HG03432 (cell line): Measurements from ENCODE around the gene IRF8.
"Not testable (repeated sequence)": the region's sequence is repeated elsewhere in the genome, so short reads cannot be mapped to it uniquely, and the experiment has no call there.

Source experiments
- ATAC-seq: cut with Tn5 transposase; IDR thresholded peaks from one replicate; pipeline ENCODE4 v1.9.1; 2021; ENCODE audit warnings: mild to moderate bottlenecking, moderate library complexity; ENCODE audit not compliant: unreplicated experiment

The IRF8 gene, protein sequence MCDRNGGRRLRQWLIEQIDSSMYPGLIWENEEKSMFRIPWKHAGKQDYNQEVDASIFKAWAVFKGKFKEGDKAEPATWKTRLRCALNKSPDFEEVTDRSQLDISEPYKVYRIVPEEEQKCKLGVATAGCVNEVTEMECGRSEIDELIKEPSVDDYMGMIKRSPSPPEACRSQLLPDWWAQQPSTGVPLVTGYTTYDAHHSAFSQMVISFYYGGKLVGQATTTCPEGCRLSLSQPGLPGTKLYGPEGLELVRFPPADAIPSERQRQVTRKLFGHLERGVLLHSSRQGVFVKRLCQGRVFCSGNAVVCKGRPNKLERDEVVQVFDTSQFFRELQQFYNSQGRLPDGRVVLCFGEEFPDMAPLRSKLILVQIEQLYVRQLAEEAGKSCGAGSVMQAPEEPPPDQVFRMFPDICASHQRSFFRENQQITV

DNA sequence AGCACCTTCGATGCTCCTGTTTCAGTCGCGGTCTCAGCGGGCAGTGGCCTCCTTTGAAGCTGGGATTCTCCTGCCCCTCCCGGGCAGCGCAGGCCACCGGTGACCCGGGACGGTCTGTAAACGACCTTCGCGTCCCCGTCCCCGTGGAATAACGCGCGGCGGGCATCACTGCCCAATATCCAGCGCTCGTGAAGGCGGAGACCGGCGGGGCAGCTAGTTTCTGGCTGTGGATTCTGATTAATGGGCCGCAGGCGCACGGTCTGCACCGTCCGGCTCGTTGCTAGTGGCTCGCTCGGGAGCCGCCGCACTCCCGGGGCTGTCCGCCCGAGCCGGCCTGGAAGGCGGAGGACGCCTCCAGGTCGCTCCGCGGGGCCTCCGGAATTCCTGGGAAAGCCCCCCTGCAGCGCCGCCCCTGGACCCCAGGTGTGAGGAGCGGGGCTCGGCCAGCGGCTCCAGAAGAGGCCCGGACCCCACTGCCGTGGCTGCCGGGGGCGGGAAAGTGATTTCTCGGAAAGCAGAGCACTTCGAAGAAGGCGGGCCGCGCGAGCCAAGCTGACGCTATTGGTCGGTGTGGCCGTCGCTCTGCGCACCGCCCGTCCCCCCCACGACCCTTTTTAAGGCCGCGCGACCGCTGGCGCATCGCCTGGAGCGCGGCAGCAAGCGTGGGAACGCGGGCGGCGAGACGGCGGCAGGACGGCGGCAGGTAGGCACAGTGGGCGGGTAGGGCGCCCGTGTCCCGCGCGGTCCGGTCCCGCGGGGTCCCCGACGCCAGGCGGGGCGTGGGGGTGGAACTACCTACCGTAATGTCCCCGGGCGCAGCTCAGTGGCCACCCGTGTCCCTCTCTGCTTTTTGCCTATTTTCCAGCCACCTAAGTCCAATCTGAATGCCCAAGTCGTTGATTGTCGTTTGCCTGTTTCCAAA lies at the start of gene IRF8:
Gene IRF8 (plus strand): TSS at position 642 of the 922 bp plus-strand sequence. CDS start 3,854 bp downstream, outside the sequence.
- ATAC-seq: peak; percentile 61

DNA sequence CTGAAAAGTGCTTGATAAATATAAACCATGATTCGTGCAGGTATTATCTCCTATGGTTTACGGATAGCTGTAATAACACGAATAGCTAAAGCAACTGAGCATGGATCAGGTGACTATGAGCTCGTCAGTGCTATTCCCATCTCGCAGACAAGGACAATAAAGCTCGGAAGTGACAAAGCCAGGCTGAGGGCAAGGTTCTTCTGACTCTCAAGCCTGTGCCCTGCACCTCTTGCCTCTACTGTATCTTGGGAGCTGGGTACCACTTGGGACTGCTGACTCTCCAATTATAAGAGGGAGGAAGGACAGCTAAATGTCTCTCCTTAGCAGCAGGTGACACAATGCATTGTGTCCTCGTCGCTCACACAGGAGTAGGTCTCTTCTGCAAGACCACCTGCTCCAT lies 49.6 kb upstream of the IRF8 start:
- ATAC-seq: no peak

DNA sequence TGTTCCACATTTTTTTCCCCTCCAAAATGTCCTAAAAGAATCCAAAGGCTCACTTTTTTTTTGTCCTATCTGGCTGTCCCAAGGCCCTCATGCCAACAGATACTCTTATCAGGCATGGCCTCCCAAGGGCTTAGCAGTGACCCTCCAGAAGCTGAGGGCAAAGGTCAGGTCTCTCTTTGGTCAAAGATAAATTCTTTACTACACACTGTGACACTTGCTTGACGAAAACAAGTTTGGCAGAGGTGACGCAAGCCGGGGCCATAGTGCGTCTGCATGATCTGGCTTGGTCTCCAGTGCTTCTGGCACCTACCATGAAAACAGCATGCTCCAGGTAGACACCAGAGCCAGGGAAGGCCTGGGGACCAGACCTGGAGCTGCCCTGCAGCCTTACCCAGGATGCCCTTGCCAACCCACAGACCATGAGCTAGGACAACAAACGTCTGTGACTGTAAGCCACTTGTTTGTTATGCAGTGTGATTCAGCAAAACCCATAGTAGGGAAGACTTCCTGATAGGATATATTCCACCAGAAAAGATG lies 48.5 kb upstream of the IRF8 start:
- no peak for ATAC-seq

DNA sequence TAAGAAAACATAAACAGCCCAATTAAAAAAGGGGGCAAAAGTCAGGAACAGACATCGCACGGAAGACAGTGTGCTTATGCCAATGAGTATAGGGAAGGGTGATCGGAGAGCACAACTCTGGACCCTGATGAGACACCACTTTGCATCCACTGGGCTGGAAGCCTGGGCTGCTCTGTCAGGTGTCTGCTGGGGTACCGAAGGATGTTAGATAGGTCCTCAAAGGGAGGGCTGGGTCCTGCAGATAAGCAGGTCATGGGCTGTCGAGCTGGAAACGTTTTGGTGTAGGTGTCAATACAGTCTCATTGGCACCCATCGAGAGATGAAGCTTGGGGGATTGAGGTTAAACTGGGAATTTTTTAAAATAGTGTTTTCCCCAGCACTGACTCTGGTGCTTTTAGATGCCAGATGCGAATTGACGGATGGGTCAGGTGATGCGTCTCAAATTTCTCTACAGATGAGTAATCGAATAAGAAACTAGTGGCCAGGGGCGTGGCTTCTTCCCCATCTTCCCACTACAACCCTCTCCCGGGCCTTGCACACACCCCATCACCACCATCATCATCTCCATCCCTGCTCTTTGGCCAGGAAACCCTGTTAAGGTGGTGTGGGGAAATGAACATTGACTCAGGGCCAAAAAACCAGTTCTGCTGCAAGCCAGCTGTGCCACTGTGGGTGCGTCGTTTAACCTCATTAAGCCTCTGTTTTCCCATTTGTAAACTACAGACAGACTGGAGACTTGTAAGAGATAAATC lies 47.8 kb upstream of the IRF8 start:
- ATAC-seq: no peak

DNA sequence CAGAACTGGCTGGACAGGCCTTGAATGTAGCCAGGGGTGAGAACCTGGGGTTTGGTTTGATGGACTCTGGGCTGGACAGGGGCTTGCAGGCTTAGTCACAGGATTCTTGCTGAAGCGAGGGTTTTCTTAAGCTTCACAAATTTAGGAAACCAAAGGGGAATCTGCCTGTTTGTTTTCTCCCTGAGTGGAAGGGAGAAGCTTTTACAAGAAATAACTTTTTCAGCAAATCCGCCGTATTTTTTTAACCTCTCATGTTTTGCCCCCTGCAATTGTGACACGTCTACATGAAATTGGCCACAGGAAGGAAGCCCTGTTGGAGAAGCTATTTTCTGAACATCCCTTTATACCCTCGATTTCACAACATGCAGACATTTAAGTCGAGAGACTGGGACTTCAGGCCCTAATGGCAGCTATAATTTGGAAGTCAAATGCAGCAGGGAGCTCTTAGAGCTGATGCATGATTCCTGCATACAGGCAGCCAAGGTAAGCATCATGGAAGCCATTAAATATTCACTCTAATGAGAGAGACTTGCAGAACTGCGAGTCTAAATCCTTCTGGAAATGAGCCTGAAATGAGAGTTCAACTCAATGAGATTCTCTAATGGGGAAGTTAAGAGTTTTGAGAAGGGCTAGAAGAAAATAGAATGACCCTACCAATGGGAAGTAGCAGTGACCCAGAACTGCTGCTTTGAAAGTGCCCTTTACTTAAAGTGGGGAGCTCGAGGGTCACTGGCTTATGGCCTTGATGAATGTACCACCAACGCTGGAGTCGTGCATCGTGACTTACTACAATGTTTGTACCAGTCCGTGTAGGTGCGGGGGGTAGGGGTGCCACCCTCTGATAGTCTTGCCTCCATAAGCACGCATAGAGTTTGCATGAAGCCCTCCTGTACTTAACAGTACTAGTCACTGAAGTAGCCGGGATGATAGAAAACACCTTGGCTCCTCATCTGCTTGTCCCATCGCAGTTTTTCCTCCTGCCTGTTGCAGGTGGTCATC lies 45.1 kb upstream of the IRF8 start:
- ATAC-seq: no peak

DNA sequence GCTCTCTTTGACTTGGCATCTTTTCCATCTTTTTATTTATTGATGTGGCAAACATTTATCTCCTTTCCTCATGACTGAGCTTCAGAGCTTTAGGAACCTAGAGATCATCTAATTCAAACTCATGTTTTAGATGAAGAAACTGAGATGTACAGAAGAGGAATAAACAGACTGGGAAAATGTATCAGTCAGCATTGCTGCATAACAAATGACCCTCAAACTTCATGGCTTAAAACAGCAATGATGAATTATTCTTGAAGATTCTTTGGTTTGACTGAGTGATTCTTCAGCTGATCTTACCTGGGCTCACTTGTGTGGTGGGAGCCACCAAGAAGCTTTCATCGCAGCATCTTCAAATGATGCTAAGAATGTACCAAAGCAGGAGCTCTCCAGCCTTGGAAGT lies 44.0 kb upstream of the IRF8 start:
- ATAC-seq: no peak

DNA sequence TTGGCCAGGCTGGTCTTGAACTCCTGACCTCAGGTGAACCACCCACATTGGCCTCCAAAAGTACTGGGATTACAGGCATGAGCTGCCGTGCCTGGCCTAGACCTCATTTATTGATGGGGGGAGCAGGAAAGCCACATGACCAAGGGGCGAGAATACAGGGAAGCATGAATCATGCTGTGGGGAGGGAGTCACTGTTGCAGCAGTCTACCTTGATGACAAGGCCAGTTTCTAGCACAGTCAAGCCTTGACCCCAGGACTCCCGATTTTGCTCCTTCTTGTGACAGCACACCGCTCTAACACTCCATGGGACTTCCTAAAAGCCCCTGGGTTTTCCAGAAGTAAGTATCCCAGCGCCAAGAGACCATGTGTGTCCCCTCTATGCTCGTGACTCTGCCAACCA lies 42.9 kb upstream of the IRF8 start:
- no peak for ATAC-seq

DNA sequence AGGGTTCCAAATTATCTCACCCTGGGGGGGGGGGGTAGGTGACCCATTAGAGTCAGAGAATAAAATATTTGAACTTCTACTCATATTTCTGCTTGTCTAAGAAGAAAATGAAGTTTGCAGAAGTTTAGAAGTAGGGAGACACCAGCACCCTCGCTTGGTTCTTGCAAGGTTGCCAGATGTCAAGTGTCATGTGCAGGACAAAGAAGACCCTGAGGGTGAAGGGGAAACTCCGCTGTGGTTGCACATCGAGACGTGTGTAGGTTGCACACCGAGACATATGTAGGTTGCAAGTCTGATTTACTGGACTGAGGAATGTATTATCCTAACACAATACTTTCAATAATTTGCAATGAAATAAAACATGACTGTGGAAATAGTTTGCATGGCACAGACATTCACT lies 42.4 kb upstream of the IRF8 start:
- ATAC-seq: no peak

DNA sequence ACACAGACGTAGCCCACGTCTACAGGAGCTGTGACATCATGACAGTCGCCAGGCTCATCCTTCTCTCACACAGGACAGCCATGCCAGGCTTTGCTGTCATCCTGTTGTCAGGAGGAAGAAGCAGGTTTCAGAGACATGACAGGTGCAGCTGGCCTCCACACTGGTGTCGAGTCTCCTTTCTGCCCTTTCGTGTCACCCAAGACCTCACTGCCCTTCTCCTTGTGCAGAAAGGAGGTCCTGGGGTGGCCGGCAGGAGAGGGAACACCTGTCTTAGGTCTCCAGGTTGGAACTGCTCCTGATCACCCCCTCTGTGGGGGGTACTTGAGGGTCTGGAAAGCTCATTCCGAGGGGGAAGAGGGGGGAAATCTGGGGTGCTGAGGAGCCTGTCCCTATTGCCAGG lies 41.6 kb upstream of the IRF8 start:
- no peak for ATAC-seq

DNA sequence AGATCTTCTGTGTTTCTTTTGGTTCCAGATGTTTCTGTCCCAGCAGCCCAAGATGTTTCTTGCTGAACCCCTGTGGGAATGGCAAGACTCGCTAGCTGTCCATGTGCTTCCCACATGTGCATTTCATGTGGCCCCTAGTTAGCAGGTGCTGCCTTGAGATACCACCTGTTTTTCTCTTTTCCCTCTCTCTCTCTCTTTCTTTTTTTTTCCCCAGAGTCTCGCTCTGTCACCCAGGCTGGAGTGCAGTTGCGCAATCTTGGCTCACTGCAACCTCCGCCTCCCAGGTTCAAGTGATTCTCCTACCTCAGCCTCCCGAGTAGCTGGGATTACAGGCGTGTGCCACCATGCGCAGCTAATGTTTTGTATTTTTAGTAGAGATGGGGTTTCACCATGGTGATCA lies 40.4 kb upstream of the IRF8 start:
- ATAC-seq: not testable (repeated sequence)

DNA sequence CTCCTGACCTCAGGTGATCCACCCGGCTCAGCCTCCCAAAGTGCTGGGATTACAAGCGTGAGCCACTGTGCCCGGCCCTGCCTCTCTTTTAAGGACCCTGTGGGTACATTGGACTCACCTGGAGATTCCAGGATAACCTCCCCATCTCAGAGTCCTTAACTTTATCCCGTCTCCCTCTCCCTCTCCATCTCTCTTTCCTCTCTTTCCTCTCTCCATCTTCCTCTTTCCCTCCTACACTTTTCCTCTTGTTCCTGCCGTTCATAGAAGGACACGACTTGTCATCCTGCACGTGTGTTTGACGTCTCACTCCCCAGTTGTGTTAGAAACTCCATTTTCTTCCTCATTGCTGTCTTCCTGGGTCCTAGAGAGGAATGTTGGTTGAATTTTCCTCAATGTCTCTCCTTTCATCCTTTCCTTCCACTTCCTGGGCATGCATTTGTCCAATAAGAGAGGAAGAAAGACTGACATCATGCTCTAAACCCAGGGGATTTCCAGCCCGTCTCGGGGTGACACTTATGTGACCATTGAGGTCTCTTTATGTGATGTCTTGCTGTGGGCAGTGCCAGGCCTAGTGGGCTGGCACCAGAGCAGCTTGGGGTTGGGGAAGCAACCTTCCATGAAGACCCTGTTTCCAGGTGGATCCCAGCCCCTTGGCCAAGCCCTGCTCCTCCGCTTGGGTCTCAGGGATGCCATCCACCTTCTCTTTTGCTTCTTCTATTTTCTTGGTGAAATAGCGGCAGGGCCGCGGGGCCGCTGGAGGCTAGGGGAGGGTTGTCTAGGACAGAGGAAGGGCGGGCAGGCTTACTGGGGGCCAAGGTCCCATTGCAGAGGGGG lies 39.8 kb upstream of the IRF8 start:
- no peak for ATAC-seq

DNA sequence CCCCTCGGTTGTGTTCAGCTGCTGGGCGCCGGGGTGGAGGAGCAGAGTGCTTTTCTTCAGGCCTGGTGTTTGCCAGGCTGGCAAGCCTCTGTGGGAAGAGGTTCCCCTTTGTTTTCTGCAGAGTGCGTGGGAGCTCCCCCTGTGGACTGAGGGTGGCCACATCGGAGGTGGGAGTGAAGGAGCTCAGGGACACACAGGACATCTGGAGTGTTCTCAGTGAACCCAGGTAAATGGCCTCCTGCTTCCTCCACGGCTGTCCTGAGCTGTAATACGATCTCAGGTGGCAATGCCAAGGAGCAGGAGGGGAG lies 39.2 kb upstream of the IRF8 start:
- ATAC-seq: no peak

DNA sequence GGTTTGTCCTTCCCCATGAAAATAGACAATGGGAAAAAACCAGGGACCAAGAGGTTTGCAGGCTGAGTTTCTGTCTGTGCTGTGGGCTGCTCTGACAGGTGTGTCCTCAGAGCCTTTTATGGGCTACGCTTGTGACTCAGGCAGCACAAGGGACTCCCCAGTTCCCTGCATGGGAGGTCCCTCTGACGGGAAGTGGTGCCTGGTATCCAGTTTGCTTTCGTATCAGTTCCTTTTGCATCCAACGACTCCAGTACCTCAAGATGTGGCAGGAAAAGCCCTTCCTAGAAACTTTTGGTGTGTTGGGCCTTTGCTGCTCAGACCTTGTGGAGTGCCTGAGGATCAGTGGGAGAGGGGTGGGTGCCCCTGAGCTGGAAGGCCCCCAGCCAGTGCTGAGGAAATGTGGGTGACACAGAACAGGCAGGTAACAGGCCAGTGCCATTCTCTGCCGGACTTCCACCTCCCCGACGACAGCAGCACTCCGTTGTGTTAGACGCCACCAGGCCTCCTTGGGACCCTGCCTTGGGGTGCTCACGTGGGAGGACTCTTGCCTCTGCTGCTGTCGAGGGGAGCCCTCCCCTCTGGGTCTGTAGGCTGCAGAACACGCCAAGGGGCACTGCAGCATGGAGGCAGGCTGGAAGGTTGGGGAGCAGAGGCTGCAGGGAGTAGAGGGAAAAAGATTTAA lies 38.4 kb upstream of the IRF8 start:
- ATAC-seq: peak; percentile 68

DNA sequence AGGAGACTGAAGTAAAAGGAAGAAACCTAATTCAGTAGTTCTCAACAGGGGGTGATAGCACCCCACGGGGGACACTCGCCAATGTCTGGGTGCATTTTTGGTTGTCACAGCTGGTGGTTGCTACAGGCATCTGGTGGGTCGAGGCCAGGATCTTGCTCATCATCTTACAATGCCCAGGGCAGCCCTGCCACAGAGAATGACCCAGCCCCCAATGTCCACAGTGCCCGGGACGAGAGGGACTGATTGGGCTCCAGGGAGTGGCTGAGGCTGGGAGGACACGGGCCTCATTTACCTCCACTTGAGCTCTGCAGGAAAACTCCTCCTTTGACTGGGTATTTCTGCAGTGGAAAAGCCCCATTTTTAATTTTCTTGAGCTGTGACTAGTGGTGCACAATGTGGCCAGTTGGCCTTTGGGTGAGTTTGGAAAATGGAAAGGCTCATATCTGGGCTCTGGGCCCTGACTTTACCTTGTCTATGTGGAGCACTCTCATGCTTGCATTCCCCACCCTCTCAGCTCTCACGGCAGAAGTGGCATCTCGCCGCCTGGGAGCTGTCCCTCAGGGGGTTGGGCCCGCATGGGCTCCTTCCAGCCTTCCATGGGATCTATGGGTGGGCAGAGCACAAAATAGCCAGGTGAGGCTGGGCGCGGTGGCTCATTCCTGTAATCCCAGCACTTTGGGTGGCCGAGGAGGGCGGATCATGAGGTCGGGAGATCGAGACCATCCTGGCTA lies 37.7 kb upstream of the IRF8 start:
- ATAC-seq: no peak

DNA sequence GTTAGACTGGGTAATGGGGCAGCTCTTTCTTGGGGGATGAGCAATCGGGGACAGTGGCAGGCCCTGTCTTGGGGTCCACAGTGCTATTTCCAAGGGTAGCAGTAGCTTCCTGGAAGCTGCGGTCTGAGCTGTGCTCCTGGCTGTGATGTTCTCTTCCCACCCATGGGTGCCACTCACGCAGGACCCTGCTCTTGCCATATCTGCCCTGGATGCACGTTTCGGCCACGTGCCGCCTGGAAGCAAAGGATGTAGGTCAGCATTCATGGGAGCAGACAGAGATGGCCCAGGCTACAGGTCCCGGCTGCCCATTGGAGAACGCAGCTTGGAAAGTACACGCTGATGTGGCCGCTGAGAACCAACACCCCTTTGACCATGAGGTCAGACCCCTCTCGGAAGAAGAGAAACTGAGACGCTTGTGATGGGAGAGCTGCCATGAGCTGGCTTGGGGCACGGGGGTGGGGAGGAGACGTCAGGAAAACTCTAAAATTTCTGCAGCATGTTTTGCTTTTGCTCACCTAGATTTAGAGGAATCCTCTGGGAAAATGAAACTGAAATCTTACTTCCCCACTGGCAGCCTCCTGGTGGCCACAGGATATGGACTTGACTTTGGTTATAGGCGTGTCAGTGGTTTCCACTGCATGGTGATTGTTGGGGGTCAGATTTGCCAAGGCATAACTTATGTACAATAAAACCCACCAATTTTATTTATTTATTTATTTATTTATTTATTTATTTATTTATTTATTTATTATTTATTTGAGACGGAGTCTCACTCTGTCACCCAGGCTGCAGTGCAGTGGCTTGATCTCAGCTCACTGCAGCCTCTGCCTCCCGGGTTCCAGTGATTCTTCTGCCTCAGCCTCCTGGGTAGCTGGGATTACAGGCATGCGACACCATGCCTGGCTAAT lies 36.2 kb upstream of the IRF8 start:
- ATAC-seq: no peak

DNA sequence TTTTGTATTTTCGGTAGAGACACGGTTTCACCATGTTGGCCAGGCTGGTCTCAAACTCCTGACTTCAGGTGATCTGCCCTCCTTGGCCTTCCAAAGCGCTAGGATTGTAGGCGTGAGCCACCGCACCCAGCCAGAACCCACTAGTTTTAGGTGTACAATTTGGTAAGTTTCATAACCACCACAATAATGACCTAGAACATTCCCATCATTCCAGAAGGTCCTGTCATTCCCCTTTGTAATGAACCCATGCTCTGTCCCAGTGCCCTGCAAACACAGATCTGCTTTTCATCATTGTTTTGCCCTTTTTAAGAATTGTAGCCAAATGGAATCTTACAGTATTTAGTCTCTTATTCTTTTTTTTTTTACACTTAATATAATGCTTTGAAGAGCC lies 35.6 kb upstream of the IRF8 start:
- no peak for ATAC-seq

DNA sequence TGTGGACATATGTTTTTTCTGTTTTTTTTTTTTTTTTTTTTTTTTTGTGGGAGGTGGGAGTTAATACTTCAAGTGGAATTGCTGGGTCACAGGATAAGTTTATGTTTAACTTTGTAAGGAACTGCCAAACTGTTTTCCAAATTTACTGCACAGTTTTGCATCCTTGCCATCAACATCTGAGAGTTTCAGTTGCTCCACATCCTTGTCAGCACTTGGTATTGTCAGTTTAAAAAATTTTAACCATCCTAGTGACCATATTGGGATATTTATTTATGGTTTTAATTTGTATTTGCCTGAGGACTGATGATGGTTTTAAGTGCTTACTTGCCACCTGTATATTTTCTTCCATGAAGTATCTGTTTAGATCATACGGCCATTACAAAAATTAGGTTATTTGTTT lies 34.0 kb upstream of the IRF8 start:
- no peak for ATAC-seq
